A549 (cell line): ENCODE measurements around the gene TRIM72. TPM values are rescaled to one million over a fixed set of nuclear protein-coding genes. Genes with fewer than 3 reads are reported as not detected.

ENCODE experiments used
- ATAC-seq, 2 experiments: fragments of 200-7000 bp in 1 of 2; fragments of >200 bp in 1 of 2; cut with Nextera tagmentation in 1 of 2; cut with Tn5 transposase in 1 of 2; 3 replicates each; pipeline versions ENCODE4 v1.8.0 to v1.9.1; 2018 to 2020; ENCODE audit warnings: mild to moderate bottlenecking in 1 of 2, moderate library complexity in 1 of 2
- CTCF ChIA-PET: fragments of 300-600 bp; sonication (Branson Sonifier 250); formaldehyde crosslinking; extraction: SDS; loops from one replicate; lab custom pipeline; 2021; ENCODE audit warnings: antibody characterized with exemption, inconsistent platforms; lab: Yijun Ruan, JAX
- POLR2A ChIA-PET: fragments of 350-600 bp; formaldehyde crosslinking; extraction: SDS; loops from one replicate; lab custom pipeline; 2021; ENCODE audit warnings: antibody characterized with exemption, inconsistent platforms; lab: Yijun Ruan, JAX
- DNase-seq, 2 experiments: peaks; one replicate each; pipeline versions ENCODE4 v3.0.0 to v3.0.0-alpha.2; 2011 to 2016; ENCODE audit warnings: low read depth in 1 of 2, low spot score in 1 of 2
- FAIRE-seq: peaks from 2 replicates; lab custom pipeline; 2011; peaks lifted over from hg19 to GRCh38; lab: Jason Lieb, UNC
- H3K27ac ChIP-seq, 2 experiments: fragments of >200 bp; sonication (Bioruptor Twin); formaldehyde crosslinking; 3 replicates each; pipeline ENCODE4 v1.5.1; 2016 to 2017
- H3K4me1 ChIP-seq: fragments of >200 bp; sonication (Bioruptor Twin); formaldehyde crosslinking; 3 replicates; pipeline ENCODE4 v1.6.1; 2016
- H3K4me2 ChIP-seq: fragments of >200 bp; sonication (Bioruptor Twin); formaldehyde crosslinking; 3 replicates; pipeline ENCODE4 v1.6.1; 2016
- H3K4me3 ChIP-seq: fragments of >200 bp; sonication (Bioruptor Twin); formaldehyde crosslinking; 3 replicates; pipeline ENCODE4 v1.5.1; 2016
- H3K9me3 ChIP-seq: fragments of >200 bp; sonication (Bioruptor Twin); formaldehyde crosslinking; 3 replicates; pipeline ENCODE4 v1.6.1; 2016
- ATOH8 ChIP-seq: fragments of 250-450 bp; sonication (Bioruptor Pico); IDR thresholded peaks from 2 replicates; pipeline ENCODE4 v1.5.0; 2020; ENCODE audit warnings: low read depth, mild to moderate bottlenecking, moderate library complexity
- BCL3 ChIP-seq: fragments of >200 bp; sonication (Bioruptor Twin); formaldehyde crosslinking; IDR thresholded peaks from 3 replicates; pipeline ENCODE4 v1.6.1; 2016
- CHD2 ChIP-seq: fragments of 150-350 bp; IDR thresholded peaks from 2 replicates; pipeline ENCODE4 v1.6.1; 2014; ENCODE audit warnings: low read length; ENCODE audit not compliant: partially characterized antibody
- EHF ChIP-seq: fragments of 250-450 bp; sonication (Bioruptor Pico); IDR thresholded peaks from 2 replicates; pipeline ENCODE4 v1.5.0; 2020; ENCODE audit warnings: mild to moderate bottlenecking
- ELK1 ChIP-seq: fragments of 150-350 bp; IDR thresholded peaks from 2 replicates; pipeline ENCODE4 v1.6.1; 2014; ENCODE audit warnings: low read depth, mild to moderate bottlenecking, low read length
- EP300 ChIP-seq, 2 experiments: fragments of >200 bp; sonication (Bioruptor Twin); formaldehyde crosslinking; IDR thresholded peaks; 2 replicates in 1 of 2; 3 replicates in 1 of 2; pipeline ENCODE4 v1.6.1; 2016 to 2017
- FOXS1 ChIP-seq: fragments of 250-450 bp; sonication (Bioruptor Pico); IDR thresholded peaks from 2 replicates; pipeline ENCODE4 v1.5.0; 2020; ENCODE audit warnings: mild to moderate bottlenecking, moderate library complexity
- HDAC2 ChIP-seq: fragments of 200-600 bp; sonication (generic); IDR thresholded peaks from 2 replicates; pipeline ENCODE4 v1.6.1; 2016
- HOXB13 ChIP-seq: fragments of 250-450 bp; sonication (Bioruptor Pico); IDR thresholded peaks from 2 replicates; pipeline ENCODE4 v1.5.0; 2020; ENCODE audit warnings: low read depth, mild to moderate bottlenecking, moderate library complexity
- JUNB ChIP-seq: fragments of >200 bp; sonication (Bioruptor Twin); formaldehyde crosslinking; IDR thresholded peaks from 2 replicates; pipeline ENCODE4 v1.6.1; 2016
- KDM1A ChIP-seq: fragments of 200-600 bp; sonication (generic); IDR thresholded peaks from 2 replicates; pipeline ENCODE4 v1.6.1; 2016; ENCODE audit warnings: low read depth, mild to moderate bottlenecking
- KDM5A ChIP-seq: fragments of 200-600 bp; sonication (generic); IDR thresholded peaks from 2 replicates; pipeline ENCODE4 v1.6.1; 2016; ENCODE audit warnings: antibody characterized with exemption, mild to moderate bottlenecking
- NPAS2 ChIP-seq: fragments of 250-450 bp; sonication (Bioruptor Pico); IDR thresholded peaks from 2 replicates; pipeline ENCODE4 v1.8.0; 2022; ENCODE audit warnings: mild to moderate bottlenecking, moderate library complexity, borderline replicate concordance
- NR3C1 ChIP-seq: fragments of >200 bp; sonication (Bioruptor Twin); formaldehyde crosslinking; IDR thresholded peaks from 3 replicates; pipeline ENCODE4 v1.6.1; 2017
- PBX3 ChIP-seq: IDR thresholded peaks from 2 replicates; pipeline ENCODE4 v1.6.1; 2012
- PHF8 ChIP-seq: fragments of 200-600 bp; sonication (generic); IDR thresholded peaks from 2 replicates; pipeline ENCODE4 v1.6.1; 2016; ENCODE audit warnings: low read depth, mild to moderate bottlenecking, antibody characterized with exemption, moderate library complexity, borderline replicate concordance
- POLR2A ChIP-seq: IDR thresholded peaks from 2 replicates; pipeline ENCODE4 v1.6.1; 2012; ENCODE audit warnings: mild to moderate bottlenecking, low read length
- REST ChIP-seq: fragments of 200-600 bp; sonication (generic); IDR thresholded peaks from 2 replicates; pipeline ENCODE4 v1.6.1; 2016; ENCODE audit warnings: antibody characterized with exemption, mild to moderate bottlenecking, moderate library complexity
- RNF2 ChIP-seq: fragments of 200-600 bp; sonication (generic); IDR thresholded peaks from 2 replicates; pipeline ENCODE4 v1.6.1; 2016; ENCODE audit warnings: low read depth, mild to moderate bottlenecking, antibody characterized with exemption, moderate library complexity, borderline replicate concordance
- SMC3 ChIP-seq: fragments of >200 bp; sonication (Bioruptor Twin); formaldehyde crosslinking; IDR thresholded peaks from 3 replicates; pipeline ENCODE4 v1.6.1; 2018; ENCODE audit warnings: inconsistent platforms
- TFCP2L1 ChIP-seq: fragments of 250-450 bp; sonication (Bioruptor Pico); IDR thresholded peaks from 2 replicates; pipeline ENCODE4 v1.5.0; 2021; ENCODE audit warnings: mild to moderate bottlenecking
- TP53 ChIP-seq: fragments of 250-450 bp; sonication (Bioruptor Pico); IDR thresholded peaks from 2 replicates; pipeline ENCODE4 v1.5.0; 2021; ENCODE audit warnings: mild to moderate bottlenecking, moderate library complexity
- ZFP36 ChIP-seq: fragments of 450-650 bp; IDR thresholded peaks from 2 replicates; pipeline ENCODE4 v1.6.1; 2014; ENCODE audit warnings: borderline replicate concordance; ENCODE audit not compliant: partially characterized antibody
- ZSCAN20 ChIP-seq: fragments of 250-450 bp; sonication (Bioruptor Pico); IDR thresholded peaks from 2 replicates; pipeline ENCODE4 v1.8.0; 2022; ENCODE audit warnings: mild to moderate bottlenecking, moderate library complexity
- WGBS: methylation state at CpG from one replicate; pipeline ENCODE4 v1.1.6; 2017; ENCODE audit errors: missing lambda C conversion rate; 5-methylcytosine and 5-hydroxymethylcytosine counted together
- polyA plus RNA-seq, 4 experiments: library from polyadenylated mRNA; depleted of rRNA in 3 of 4; stranded (reverse); fragments of >200 nt; fragmentation: RNase III in 1 of 4; extraction: RNeasy Plus Mini Kit Qiagen cat#74134 plus additional on column Dnase treatment in 1 of 4; gene quantifications; 2 replicates in 3 of 4; 3 replicates in 1 of 4; pipeline ENCODE4 v1.2.3, GENCODE V29; 2011 to 2017

Gene TRIM72
- polyA plus RNA-seq, 2 of the 4 experiments (the other 2 are of a cell fraction), result 0.04 TPM; not detected in 1

- POLR2A ChIA-PET, result no interaction called here
- no peak overlapping the region for H3K27ac ChIP-seq
- no peak for TF ChIP-seq NPAS2 (CRISPR knock-in tag)
- no peak for TF ChIP-seq KDM1A
- TF ChIP-seq PBX3, result no peak
- TF ChIP-seq BCL3, result no peak
- TF ChIP-seq ZFP36, result no peak
- no peak for TF ChIP-seq POLR2A
- TF ChIP-seq FOXS1, result no peak
- no peak for TF ChIP-seq KDM5A
- no peak for TF ChIP-seq EP300 (IDR thresholded peaks at IDR 0.05)
- no peak for TF ChIP-seq ATOH8 (CRISPR knock-in tag)
- TF ChIP-seq TP53 (CRISPR knock-in tag), result no peak
- no peak for TF ChIP-seq PHF8
- TF ChIP-seq JUNB, result no peak
- no peak for TF ChIP-seq CHD2
- TF ChIP-seq ELK1, result no peak
- TF ChIP-seq TFCP2L1 (CRISPR knock-in tag), result no peak
- no peak for TF ChIP-seq HDAC2
- no peak for TF ChIP-seq EHF (CRISPR knock-in tag)
- no peak for TF ChIP-seq NR3C1
- TF ChIP-seq RNF2, result no peak
- FAIRE-seq (no peak), DNase-seq (no peak), ATAC-seq (no peak)
- H3K4me2 ChIP-seq, result no peak overlapping the region
- no peaks in the 10 kb centered on the region for H3K9me3 ChIP-seq
- no peak overlapping the region for H3K4me3 ChIP-seq
- CTCF ChIA-PET, result interaction anchor here (0.9 kb wide), 1 partner anchor 73 kb away, joined by 3 read pairs; no protein-coding TSS in a partner anchor
- WGBS, result 81% methylated on average over 14 of the region's 14 CpGs
- H3K4me1 ChIP-seq, result peaks cover 9% of the 10 kb centered on the region
Measured at GRCh38 chr16:31260136-31260931, 46.4 kb downstream of the TRIM72 start.

GRCh38 chr16:31262084-31262483, 48.2 kb downstream of the TRIM72 start:
- Histone ChIP-seq H3K9me3 (no peaks in the 10 kb centered on the region), H3K4me1 (peaks cover 18% of the 10 kb centered on the region), H3K27ac (no peak overlapping the region), H3K4me3 (no peak overlapping the region), H3K4me2 (no peak overlapping the region)
- DNase-seq (no peak), FAIRE-seq (no peak), ATAC-seq (no peak)
- POLR2A ChIA-PET, result no interaction called here
- WGBS, result 87% methylated on average over 3 of the region's 3 CpGs
- no peak for TF ChIP-seq SMC3
- TF ChIP-seq REST, result no peak
- TF ChIP-seq ATOH8 (CRISPR knock-in tag), result no peak
- TF ChIP-seq HOXB13 (CRISPR knock-in tag), result no peak
- no peak for TF ChIP-seq ZSCAN20 (CRISPR knock-in tag)
- TF ChIP-seq, all 56 proteins: peak for 0
- CTCF ChIA-PET, result interaction anchor here (1.3 kb wide), 1 partner anchor 10 kb away, joined by 3 read pairs; no protein-coding TSS in a partner anchor
